HepG2 (cell line): ENCODE results near the gene ARFGAP1. TPM values are rescaled to one million over a fixed set of nuclear protein-coding genes. Genes with fewer than 3 reads are reported as not detected.

Experiments
- POGZ ChIP-seq: sonication (generic); formaldehyde crosslinking; IDR thresholded peaks from 2 replicates; pipeline ENCODE4 v1.4.0; 2020; ENCODE audit warnings: mild to moderate bottlenecking, missing genetic modification reagents
- ZNF574 ChIP-seq: sonication (generic); formaldehyde crosslinking; IDR thresholded peaks from 2 replicates; pipeline ENCODE4 v1.4.0; 2020; ENCODE audit warnings: missing genetic modification reagents
- ZNF790 ChIP-seq: sonication (generic); formaldehyde crosslinking; IDR thresholded peaks from 2 replicates; pipeline ENCODE4 v1.8.0; 2022; ENCODE audit warnings: missing genetic modification reagents, mild to moderate bottlenecking, borderline replicate concordance
- polyA plus RNA-seq, 8 experiments: library from polyadenylated mRNA; depleted of rRNA in 3 of 8; stranded (reverse) in 7 of 8; unstranded in 1 of 8; fragments of >200 nt; fragmentation: Illumina TruSeq in 4 of 8; extraction: Trizol in 4 of 8; gene quantifications; 2 replicates each; pipeline versions ENCODE4 v1.2.1 to v1.2.3, GENCODE V29; 2011 to 2016; ENCODE audit warnings: low read depth in 4 of 8, missing spikeins in 1 of 8, mixed read lengths in 1 of 8; ENCODE audit not compliant: insufficient read depth in 1 of 8
- total RNA-seq, 5 experiments: library from RNA; depleted of rRNA; stranded (reverse); fragments of >200 nt; fragmentation: Illumina TruSeq; extraction: Trizol; gene quantifications; 2 replicates each; pipeline ENCODE4 v1.2.3, GENCODE V29; 2016; ENCODE audit warnings: low read depth in 1 of 5
- TF ChIP-seq, protein P1 (sequence below): sonication (generic); formaldehyde crosslinking; IDR thresholded peaks from 2 replicates; pipeline ENCODE4 v1.5.1; 2020; ENCODE audit warnings: mild to moderate bottlenecking, moderate library complexity, missing genetic modification reagents

Gene ARFGAP1
- total and polyA plus RNA-seq, 2 of the 13 experiments (the other 11 are each of a cell fraction or from before 2014, with no cell fraction given): 132 TPM

DNA sequence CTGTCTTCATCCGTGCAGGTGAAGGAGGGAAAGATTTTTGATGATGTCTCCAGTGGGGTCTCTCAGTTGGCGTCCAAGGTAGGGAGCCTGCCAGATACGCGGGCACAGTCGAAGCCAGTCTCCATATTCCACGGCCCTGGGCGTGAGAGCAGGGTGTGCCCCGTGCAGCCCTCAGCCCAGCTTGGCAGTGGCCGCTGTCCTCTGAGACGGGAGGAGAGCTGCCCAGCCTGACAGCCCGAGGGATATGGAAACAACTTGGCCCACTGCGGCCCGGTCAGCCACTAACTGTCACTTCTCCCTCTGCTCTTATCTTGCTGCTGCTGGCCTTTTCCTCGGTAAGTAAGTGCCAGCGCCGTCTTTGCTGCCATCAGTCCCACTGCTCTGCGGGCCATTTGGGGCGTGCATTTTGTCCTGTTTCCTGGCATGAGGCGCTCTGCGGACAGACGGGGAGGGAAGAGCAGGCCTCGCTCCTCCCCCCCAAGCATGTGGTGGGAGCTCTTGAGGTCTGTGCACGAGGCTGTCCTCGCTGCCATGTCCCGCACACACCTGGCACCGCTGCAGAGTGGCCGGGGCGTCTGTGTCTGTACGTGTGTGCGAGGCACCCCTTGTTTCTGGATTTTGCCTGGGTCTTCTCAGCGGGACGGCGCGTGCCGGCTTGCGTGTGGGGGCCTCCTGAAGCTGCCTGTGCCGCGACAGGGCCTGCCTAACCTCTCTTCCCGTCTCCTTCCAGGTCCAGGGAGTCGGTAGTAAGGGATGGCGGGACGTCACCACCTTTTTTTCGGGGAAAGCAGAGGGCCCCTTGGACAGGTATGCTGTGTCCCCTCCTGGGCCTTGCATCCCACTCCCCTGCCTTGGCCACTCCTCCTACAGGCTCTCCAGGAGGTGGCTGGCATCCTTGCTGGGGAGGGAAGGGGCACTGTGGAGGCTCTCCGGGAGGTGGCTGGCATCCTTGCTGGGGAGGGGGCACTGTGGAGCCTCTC, 13.3 kb downstream of the ARFGAP1 start (continued):
- TF ChIP-seq ZNF574 (CRISPR knock-in tag) (no peak), ZNF790 (CRISPR knock-in tag) (no peak), POGZ (CRISPR knock-in tag) (no peak)
- TF ChIP-seq, protein P1, sequence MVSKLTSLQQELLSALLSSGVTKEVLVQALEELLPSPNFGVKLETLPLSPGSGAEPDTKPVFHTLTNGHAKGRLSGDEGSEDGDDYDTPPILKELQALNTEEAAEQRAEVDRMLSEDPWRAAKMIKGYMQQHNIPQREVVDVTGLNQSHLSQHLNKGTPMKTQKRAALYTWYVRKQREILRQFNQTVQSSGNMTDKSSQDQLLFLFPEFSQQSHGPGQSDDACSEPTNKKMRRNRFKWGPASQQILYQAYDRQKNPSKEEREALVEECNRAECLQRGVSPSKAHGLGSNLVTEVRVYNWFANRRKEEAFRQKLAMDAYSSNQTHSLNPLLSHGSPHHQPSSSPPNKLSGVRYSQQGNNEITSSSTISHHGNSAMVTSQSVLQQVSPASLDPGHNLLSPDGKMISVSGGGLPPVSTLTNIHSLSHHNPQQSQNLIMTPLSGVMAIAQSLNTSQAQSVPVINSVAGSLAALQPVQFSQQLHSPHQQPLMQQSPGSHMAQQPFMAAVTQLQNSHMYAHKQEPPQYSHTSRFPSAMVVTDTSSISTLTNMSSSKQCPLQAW: peak; percentile 64
